Neuron (in vitro differentiated cells): ENCODE results near the gene RP2.
A peak's percentile ranks its signal among the peaks of the same experiment; 100 is the strongest.

Experiments
- H2AFZ ChIP-seq: one replicate; pipeline ENCODE4 v1.6.1; 2013; ENCODE audit warnings: low read depth, mild to moderate bottlenecking, inconsistent platforms, low read length, moderate library complexity
- H3K27me3 ChIP-seq: one replicate; pipeline ENCODE4 v1.6.1; 2013; ENCODE audit warnings: low read length; ENCODE audit not compliant: insufficient read depth
- H3K36me3 ChIP-seq: one replicate; pipeline ENCODE4 v1.6.1; 2013; ENCODE audit warnings: low read length; ENCODE audit not compliant: insufficient read depth
- H3K4me1 ChIP-seq: one replicate; pipeline ENCODE4 v1.6.1; 2013; ENCODE audit warnings: low read length; ENCODE audit not compliant: insufficient read depth
- H3K4me3 ChIP-seq: 2 replicates; pipeline ENCODE4 v1.5.1; 2013; ENCODE audit warnings: mild to moderate bottlenecking, low read length, moderate library complexity
- H3K9me3 ChIP-seq: one replicate; pipeline ENCODE4 v1.6.1; 2013; ENCODE audit warnings: low read length

RP2 gene

GRCh38 chrX:46863072-46863471, 26.2 kb downstream of the RP2 start:
- Histone ChIP-seq H3K4me3 (no peak overlapping the region), H3K27me3 (no peaks in the 10 kb centered on the region), H2AFZ (no peak overlapping the region), H3K9me3 (no peaks in the 10 kb centered on the region), H3K4me1 (no peaks in the 10 kb centered on the region), H3K36me3 (peaks cover 2% of the 10 kb centered on the region)

GRCh38 chrX:46864606-46865005, 27.8 kb downstream of the RP2 start:
- H3K4me3 ChIP-seq = no peak overlapping the region
- no peaks in the 10 kb centered on the region for H3K9me3 ChIP-seq
- H3K36me3 ChIP-seq = peaks cover 2% of the 10 kb centered on the region
- H2AFZ ChIP-seq = no peak overlapping the region
- H3K27me3 ChIP-seq = no peaks in the 10 kb centered on the region
- H3K4me1 ChIP-seq = no peaks in the 10 kb centered on the region

GRCh38 chrX:46865281-46865680, 28.4 kb downstream of the RP2 start:
- H2AFZ ChIP-seq = no peak overlapping the region
- H3K36me3 ChIP-seq = peaks cover 2% of the 10 kb centered on the region
- H3K4me1 ChIP-seq = no peaks in the 10 kb centered on the region
- H3K4me3 ChIP-seq = no peak overlapping the region
- no peaks in the 10 kb centered on the region for H3K27me3 ChIP-seq
- no peaks in the 10 kb centered on the region for H3K9me3 ChIP-seq

GRCh38 chrX:46866726-46867125, 29.9 kb downstream of the RP2 start:
- Histone ChIP-seq H3K4me1 (no peaks in the 10 kb centered on the region), H3K27me3 (no peaks in the 10 kb centered on the region), H3K36me3 (no peaks in the 10 kb centered on the region), H2AFZ (no peak overlapping the region), H3K9me3 (no peaks in the 10 kb centered on the region), H3K4me3 (no peak overlapping the region)

- Histone ChIP-seq H3K27me3 (no peaks in the 10 kb centered on the region), H3K4me1 (no peaks in the 10 kb centered on the region), H2AFZ (no peak overlapping the region), H3K36me3 (no peaks in the 10 kb centered on the region), H3K4me3 (no peak overlapping the region), H3K9me3 (no peaks in the 10 kb centered on the region)
These were observed 36.9 kb downstream of the RP2 start for GRCh38 chrX:46873746-46874145.

- Histone ChIP-seq H2AFZ (no peak overlapping the region), H3K4me1 (no peaks in the 10 kb centered on the region), H3K4me3 (no peak overlapping the region), H3K9me3 (no peaks in the 10 kb centered on the region), H3K36me3 (peaks cover 2% of the 10 kb centered on the region), H3K27me3 (no peaks in the 10 kb centered on the region)
These were observed 40.1 kb downstream of the RP2 start for GRCh38 chrX:46876901-46877300.

- Histone ChIP-seq H3K9me3 (no peaks in the 10 kb centered on the region), H3K4me1 (no peaks in the 10 kb centered on the region), H2AFZ (no peak overlapping the region)
These were observed 45.4 kb downstream of the RP2 start for GRCh38 chrX:46882266-46882665.

GRCh38 chrX:46884799-46885198, 48.0 kb downstream of the RP2 start:
- Histone ChIP-seq H2AFZ (no peak overlapping the region), H3K36me3 (peaks cover 2% of the 10 kb centered on the region), H3K27me3 (no peaks in the 10 kb centered on the region), H3K4me1 (no peaks in the 10 kb centered on the region), H3K4me3 (no peak overlapping the region), H3K9me3 (no peaks in the 10 kb centered on the region)

More at GRCh38 chrX:46882266-46882665, 45.4 kb downstream of the RP2 start:
- Histone ChIP-seq H3K36me3 (peaks cover 2% of the 10 kb centered on the region), H3K4me3 (no peak overlapping the region), H3K27me3 (no peaks in the 10 kb centered on the region)

- H3K4me1 ChIP-seq = peaks cover 4% of the 10 kb centered on the region
- H3K9me3 ChIP-seq = no peaks in the 10 kb centered on the region
- no peaks in the 10 kb centered on the region for H3K27me3 ChIP-seq
- H3K4me3 ChIP-seq = no peak overlapping the region
- H3K36me3 ChIP-seq = no peaks in the 10 kb centered on the region
- H2AFZ ChIP-seq = no peak overlapping the region
These were observed 61.4 kb downstream of the RP2 start for GRCh38 chrX:46898207-46898606.

GRCh38 chrX:46903458-46904242, 66.8 kb downstream of the RP2 start:
- H3K4me1 ChIP-seq = no peaks in the 10 kb centered on the region
- no peaks in the 10 kb centered on the region for H3K9me3 ChIP-seq
- no peaks in the 10 kb centered on the region for H3K36me3 ChIP-seq
- no peaks in the 10 kb centered on the region for H3K27me3 ChIP-seq
- H2AFZ ChIP-seq = no peak overlapping the region
- H3K4me3 ChIP-seq = peak overlapping the region; percentile 49

- Histone ChIP-seq H2AFZ (no peak overlapping the region), H3K9me3 (no peaks in the 10 kb centered on the region), H3K36me3 (no peaks in the 10 kb centered on the region), H3K4me3 (no peak overlapping the region), H3K27me3 (no peaks in the 10 kb centered on the region), H3K4me1 (no peaks in the 10 kb centered on the region)
These were observed 67.8 kb downstream of the RP2 start for GRCh38 chrX:46904626-46905025.

- Histone ChIP-seq H3K4me1 (peaks cover 7% of the 10 kb centered on the region), H3K27me3 (no peaks in the 10 kb centered on the region), H3K36me3 (no peaks in the 10 kb centered on the region), H3K4me3 (no peak overlapping the region), H3K9me3 (no peaks in the 10 kb centered on the region), H2AFZ (no peak overlapping the region)
These were observed 73.6 kb downstream of the RP2 start for GRCh38 chrX:46910415-46910814.

- Histone ChIP-seq H3K4me1 (peaks cover 7% of the 10 kb centered on the region), H3K27me3 (no peaks in the 10 kb centered on the region), H3K9me3 (no peaks in the 10 kb centered on the region), H2AFZ (peak within 1 kb of the TSS; percentile 79), H3K36me3 (no peaks in the 10 kb centered on the region), H3K4me3 (peak within 1 kb of the TSS; percentile 77)
These were observed 75.3 kb downstream of the RP2 start, which contains the start of gene JADE3 for GRCh38 chrX:46912098-46912602. TSS of gene JADE3 (plus strand) at chrX:46912421. CDS start at chrX:46984895, 72,474 bp downstream.
